Calu3 (cell line): ENCODE measurements around the gene SLC25A43. TPM values are rescaled to one million over a fixed set of nuclear protein-coding genes. Genes with fewer than 3 reads are reported as not detected.
"Not testable (repeated sequence)": the region's sequence is repeated elsewhere in the genome, so short reads cannot be mapped to it uniquely, and the experiment has no call there.

Experiments
- BruUV-seq: library from RNA; stranded (reverse); fragments of 400-500 nt; replicated peaks from 2 replicates; lab custom pipeline; 2021; lab: Mats Ljungman, UMichigan
- CTCF ChIA-PET: fragments of 300-600 bp; sonication (Branson Sonifier 250); formaldehyde crosslinking; loops from one replicate; lab custom pipeline; 2022; ENCODE audit warnings: antibody characterized with exemption; lab: Charles Lee
- DNase-seq: peaks from one replicate; pipeline ENCODE4 v3.0.0; 2022
- H3K27ac Mint-ChIP-seq: one replicate; pipeline ENCODE4 v1.8.0; 2022; ENCODE audit warnings: mixed read lengths; ENCODE audit not compliant: unreplicated experiment
- H3K27me3 Mint-ChIP-seq: one replicate; pipeline ENCODE4 v1.8.0; 2022; ENCODE audit warnings: mixed read lengths; ENCODE audit not compliant: unreplicated experiment
- H3K36me3 Mint-ChIP-seq: one replicate; pipeline ENCODE4 v1.8.0; 2022; ENCODE audit warnings: mild to moderate bottlenecking, moderate library complexity, mixed read lengths; ENCODE audit not compliant: insufficient read depth, unreplicated experiment
- H3K4me1 Mint-ChIP-seq: one replicate; pipeline ENCODE4 v1.8.0; 2022; ENCODE audit warnings: mild to moderate bottlenecking, low read depth, mixed read lengths; ENCODE audit not compliant: unreplicated experiment
- H3K4me3 Mint-ChIP-seq: one replicate; pipeline ENCODE4 v1.8.0; 2022; ENCODE audit warnings: mild to moderate bottlenecking, low read depth, moderate library complexity, mixed read lengths; ENCODE audit not compliant: unreplicated experiment
- H3K9me3 Mint-ChIP-seq: one replicate; pipeline ENCODE4 v1.8.0; 2022; ENCODE audit warnings: low read depth, mixed read lengths; ENCODE audit not compliant: unreplicated experiment
- intact Hi-C: fragments of 100-400 bp; cut with micrococcal nuclease; formaldehyde crosslinking; loops from one replicate; pipeline ENCODE4 v1.10.0; 2022; ENCODE audit not compliant: unreplicated experiment
- total RNA-seq: library from RNA; stranded (reverse); gene quantifications from 2 replicates; pipeline ENCODE4 v1.2.3, GENCODE V29; 2022
- TF ChIP-seq, protein P1 (sequence below): fragments of 200-600 bp; IDR thresholded peaks from one replicate; pipeline ENCODE4 v1.8.0; 2022; ENCODE audit warnings: antibody characterized with exemption; ENCODE audit not compliant: unreplicated experiment

Gene SLC25A43
- total RNA-seq, 1 experiment from 2014 or later, result 15.5 TPM

DNA sequence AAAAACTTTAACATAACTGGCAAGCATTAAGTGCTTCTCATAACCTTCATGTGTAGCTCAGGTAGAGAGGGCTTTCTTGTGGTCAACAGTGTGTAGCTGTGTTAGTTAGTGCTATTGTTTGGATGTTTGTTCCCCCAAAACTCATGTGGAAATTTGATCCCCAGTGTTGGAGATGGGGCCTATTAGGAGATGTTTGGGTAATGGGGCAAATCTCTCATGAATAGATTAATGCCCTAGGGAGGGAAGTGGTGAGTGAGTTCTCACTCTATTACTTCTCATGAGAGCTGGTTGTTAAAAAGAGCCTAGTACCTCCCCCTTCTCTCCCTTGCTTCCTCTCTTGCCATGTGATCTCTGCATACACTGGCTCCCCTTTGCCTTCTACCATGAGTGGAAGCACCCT is 16.5 kb upstream of the SLC25A43 start:
- no peaks in the 10 kb centered on the region for H3K4me1 Mint-ChIP-seq
- CTCF ChIA-PET, result interaction anchor here (0.6 kb wide), 1 partner anchor 200 kb away, joined by 4 read pairs; no protein-coding TSS in a partner anchor
- no peak for DNase-seq
- no TSS peak for BruUV-seq
- TF ChIP-seq, protein P1, sequence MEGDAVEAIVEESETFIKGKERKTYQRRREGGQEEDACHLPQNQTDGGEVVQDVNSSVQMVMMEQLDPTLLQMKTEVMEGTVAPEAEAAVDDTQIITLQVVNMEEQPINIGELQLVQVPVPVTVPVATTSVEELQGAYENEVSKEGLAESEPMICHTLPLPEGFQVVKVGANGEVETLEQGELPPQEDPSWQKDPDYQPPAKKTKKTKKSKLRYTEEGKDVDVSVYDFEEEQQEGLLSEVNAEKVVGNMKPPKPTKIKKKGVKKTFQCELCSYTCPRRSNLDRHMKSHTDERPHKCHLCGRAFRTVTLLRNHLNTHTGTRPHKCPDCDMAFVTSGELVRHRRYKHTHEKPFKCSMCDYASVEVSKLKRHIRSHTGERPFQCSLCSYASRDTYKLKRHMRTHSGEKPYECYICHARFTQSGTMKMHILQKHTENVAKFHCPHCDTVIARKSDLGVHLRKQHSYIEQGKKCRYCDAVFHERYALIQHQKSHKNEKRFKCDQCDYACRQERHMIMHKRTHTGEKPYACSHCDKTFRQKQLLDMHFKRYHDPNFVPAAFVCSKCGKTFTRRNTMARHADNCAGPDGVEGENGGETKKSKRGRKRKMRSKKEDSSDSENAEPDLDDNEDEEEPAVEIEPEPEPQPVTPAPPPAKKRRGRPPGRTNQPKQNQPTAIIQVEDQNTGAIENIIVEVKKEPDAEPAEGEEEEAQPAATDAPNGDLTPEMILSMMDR, result no peak
- H3K27me3 Mint-ChIP-seq, result no peaks in the 10 kb centered on the region
- no peak overlapping the region for H3K27ac Mint-ChIP-seq
- no peaks in the 10 kb centered on the region for H3K9me3 Mint-ChIP-seq
- H3K36me3 Mint-ChIP-seq, result no peaks in the 10 kb centered on the region
- intact Hi-C loops, result no loop called here
- no peak overlapping the region for H3K4me3 Mint-ChIP-seq

GRCh38 chrX:119386685-119387084 is 12.5 kb upstream of the SLC25A43 start:
- BruUV-seq, H3K4me3 Mint-ChIP-seq, H3K27ac Mint-ChIP-seq, H3K9me3 Mint-ChIP-seq, intact Hi-C loops, CTCF ChIA-PET, H3K36me3 Mint-ChIP-seq, DNase-seq, H3K27me3 Mint-ChIP-seq: not testable (repeated sequence)
- peaks cover 14% of the 10 kb centered on the region for H3K4me1 Mint-ChIP-seq

DNA sequence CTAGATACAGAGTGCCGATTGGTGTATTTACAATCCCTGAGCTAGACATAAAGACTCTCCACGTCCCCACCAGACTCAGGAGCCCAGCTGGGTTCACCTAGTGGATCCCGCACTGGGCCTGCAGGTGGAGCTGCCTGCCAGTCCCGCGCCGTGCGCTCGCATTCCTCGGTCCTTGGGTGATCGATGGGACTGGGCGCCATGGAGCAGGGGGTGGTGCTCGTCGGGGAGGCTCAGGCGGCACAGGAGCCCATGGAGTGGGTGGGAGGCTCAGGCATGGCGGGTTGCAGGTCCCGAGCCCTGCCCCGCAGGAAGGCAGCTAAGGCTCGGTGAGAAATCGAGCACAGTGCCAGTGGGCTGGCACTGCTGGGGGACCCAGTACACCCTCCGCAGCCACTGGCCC is 11.7 kb upstream of the SLC25A43 start:
- H3K9me3 Mint-ChIP-seq, H3K4me3 Mint-ChIP-seq, H3K27ac Mint-ChIP-seq: not testable (repeated sequence)

GRCh38 chrX:119389214-119389613 is 9.9 kb upstream of the SLC25A43 start:
- no TSS peak for BruUV-seq

More for the DNA sequence above, 11.7 kb upstream of the SLC25A43 start:
- CTCF ChIA-PET, intact Hi-C loops, DNase-seq, BruUV-seq, H3K36me3 Mint-ChIP-seq, H3K27me3 Mint-ChIP-seq: not testable (repeated sequence)
- peaks cover 14% of the 10 kb centered on the region for H3K4me1 Mint-ChIP-seq

GRCh38 chrX:119389871-119390501 is 9.2 kb upstream of the SLC25A43 start:
- Mint-ChIP-seq H3K36me3 (no peaks in the 10 kb centered on the region), H3K4me1 (peaks cover 14% of the 10 kb centered on the region), H3K27ac (no peak overlapping the region), H3K9me3 (no peaks in the 10 kb centered on the region), H3K27me3 (no peaks in the 10 kb centered on the region), H3K4me3 (peak overlapping the region; percentile 19)
- DNase-seq, result no peak
- CTCF ChIA-PET, result no interaction called here
- TF ChIP-seq, protein P1, result no peak
- intact Hi-C loops, result loop anchor here (5.0 kb wide), 1 partner anchor 77 kb away; the partner anchor contains the start of gene SLC25A5
- no TSS peak for BruUV-seq

More at GRCh38 chrX:119389214-119389613, 9.9 kb upstream of the SLC25A43 start:
- no peaks in the 10 kb centered on the region for H3K36me3 Mint-ChIP-seq
- H3K9me3 Mint-ChIP-seq, result no peaks in the 10 kb centered on the region
- intact Hi-C loops, result no loop called here
- H3K27ac Mint-ChIP-seq, result no peak overlapping the region
- H3K27me3 Mint-ChIP-seq, result no peaks in the 10 kb centered on the region
- H3K4me1 Mint-ChIP-seq, result peaks cover 14% of the 10 kb centered on the region
- CTCF ChIA-PET, result no interaction called here
- DNase-seq, result no peak
- TF ChIP-seq, protein P1, result no peak
- peak overlapping the region; percentile 19 for H3K4me3 Mint-ChIP-seq
